SKM-1 (cell line): ENCODE results near the gene IPMK.
"Not testable (repeated sequence)": the region's sequence is repeated elsewhere in the genome, so short reads cannot be mapped to it uniquely, and the experiment has no call there.

Source experiments
- DNase-seq: peaks from one replicate; lab custom pipeline; 2025; ENCODE audit not compliant: unreplicated experiment; lab: John Stamatoyannopoulos, UW

The IPMK gene

DNA sequence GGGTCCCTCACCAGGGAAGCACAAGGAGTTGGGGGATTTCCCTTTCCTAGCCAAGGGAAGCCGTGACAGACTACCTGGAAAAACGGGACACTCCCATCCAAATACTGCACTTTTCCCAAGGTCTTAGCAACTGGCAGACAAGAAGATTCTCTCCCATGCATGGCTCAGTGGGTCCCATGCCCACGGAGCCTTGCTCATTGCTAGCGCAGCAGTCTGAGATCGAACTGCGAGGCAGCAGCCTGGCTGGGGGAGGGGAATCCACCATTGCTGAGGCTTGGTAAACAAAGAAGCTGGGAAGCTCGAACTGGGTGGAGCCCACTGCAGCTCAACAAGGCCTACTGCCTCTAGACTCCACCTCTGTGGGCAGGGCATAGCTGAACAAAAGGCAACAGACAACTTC lies 37.8 kb downstream of the IPMK start:
- not testable (repeated sequence) for DNase-seq

GRCh38 chr10:58225654-58226053 lies 42.0 kb downstream of the IPMK start:
- DNase-seq, result no peak

GRCh38 chr10:58220769-58221451 lies 46.8 kb downstream of the IPMK start:
- no peak for DNase-seq

GRCh38 chr10:58219875-58220274 lies 47.8 kb downstream of the IPMK start:
- no peak for DNase-seq

- DNase-seq, result no peak
Observed at GRCh38 chr10:58217612-58218011, 50.1 kb downstream of the IPMK start.

DNA sequence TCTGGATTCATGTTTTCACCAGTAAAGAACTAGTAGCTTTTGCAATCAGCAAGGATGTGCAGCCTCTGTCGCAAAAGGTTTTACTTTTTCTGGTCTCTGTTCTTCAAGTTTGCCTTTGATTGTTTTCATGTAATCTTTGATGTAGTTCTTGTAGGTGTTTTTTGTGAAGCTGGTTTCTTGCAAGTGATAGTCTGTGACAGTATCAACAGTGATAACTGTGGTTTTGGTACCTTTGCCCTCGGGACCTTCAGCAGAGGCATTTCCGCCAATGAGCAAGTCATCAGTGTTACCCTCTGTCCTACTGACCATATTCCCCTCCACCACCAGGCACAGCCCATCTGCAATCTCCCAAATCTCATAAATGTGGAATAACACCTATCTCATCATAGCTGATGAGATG lies 55.1 kb downstream of the IPMK start:
- no peak for DNase-seq

DNA sequence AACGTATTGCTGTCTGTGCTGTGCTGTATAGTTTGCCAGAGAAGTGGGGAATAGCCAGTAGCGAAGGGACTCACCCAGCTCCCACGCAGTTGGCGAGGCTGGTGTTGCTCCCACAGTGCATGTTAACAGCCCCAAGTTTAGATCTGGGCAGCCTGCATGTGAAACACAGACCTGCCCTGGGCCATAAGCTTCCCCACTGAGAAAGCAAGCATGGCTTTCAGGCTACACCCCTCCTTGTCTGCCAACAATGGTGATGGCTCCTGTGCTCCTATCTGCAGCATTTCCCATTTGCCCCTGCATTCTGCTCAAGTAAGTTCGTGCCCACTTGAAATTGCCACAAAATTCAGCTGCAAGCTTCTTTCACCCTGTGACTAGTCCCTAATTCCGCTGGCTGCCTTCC lies 57.5 kb downstream of the IPMK start:
- DNase-seq, result no peak

GRCh38 chr10:58209669-58210068 lies 58.0 kb downstream of the IPMK start:
- DNase-seq, result no peak

DNA sequence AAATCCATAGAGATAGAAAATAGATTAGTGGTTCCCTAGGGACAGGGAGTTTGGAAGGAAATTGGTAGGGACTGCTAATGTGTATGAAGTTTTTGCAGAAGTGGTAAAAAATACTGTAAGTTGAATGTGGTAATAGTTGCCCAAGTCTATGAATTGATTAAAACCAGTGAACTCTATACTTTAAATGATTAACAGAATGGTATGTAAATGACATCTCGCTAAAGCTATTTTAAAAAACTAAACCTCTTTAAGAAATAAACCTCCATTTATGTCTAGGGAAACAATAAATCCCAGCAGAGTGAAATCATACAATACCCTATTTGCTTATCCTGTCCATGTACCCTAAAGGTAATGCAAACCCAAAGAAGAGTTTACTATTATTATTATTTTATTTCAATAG lies 61.4 kb downstream of the IPMK start:
- DNase-seq, result no peak

DNA sequence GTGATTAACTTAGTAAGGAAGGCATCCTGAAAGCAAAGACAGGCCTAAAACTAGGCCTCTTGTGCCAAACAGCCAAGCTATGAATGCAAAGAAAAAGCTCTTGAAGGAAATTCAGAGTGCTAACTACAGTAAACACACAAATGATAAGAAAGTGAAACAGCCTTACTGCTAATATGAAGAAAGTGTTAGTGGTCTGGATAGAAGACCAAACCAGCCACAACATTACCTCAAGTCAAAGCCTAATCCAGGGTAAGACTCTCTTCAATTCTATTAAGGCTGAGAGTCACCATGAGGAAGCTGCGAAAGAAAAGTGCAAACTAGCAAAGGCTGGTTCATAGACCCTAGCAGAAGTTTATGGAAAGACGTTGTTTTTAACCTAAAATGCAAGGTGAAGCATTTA lies 66.0 kb downstream of the IPMK start:
- no peak for DNase-seq

DNA sequence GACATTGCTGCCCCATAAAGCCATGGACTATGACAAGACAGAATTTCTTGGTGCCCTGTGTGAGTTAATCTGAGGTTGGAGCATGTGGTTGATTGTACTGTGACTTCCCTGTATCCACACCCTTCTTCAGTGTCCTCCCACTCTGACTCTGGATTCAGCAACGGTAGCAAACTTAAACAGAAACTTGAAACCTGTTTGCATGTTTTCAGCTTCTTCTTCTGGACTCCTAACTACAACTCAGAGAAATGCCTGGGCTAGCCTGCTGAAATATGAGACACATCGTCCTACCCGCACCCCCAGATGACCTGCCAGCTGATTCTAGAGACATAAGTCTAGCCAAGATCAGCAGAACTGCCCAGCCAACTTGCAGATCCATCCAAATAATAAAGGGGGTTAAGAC lies 78.4 kb downstream of the IPMK start:
- DNase-seq, result no peak

- DNase-seq, result no peak
Observed at GRCh38 chr10:58184120-58184670, 83.5 kb downstream of the IPMK start.

DNA sequence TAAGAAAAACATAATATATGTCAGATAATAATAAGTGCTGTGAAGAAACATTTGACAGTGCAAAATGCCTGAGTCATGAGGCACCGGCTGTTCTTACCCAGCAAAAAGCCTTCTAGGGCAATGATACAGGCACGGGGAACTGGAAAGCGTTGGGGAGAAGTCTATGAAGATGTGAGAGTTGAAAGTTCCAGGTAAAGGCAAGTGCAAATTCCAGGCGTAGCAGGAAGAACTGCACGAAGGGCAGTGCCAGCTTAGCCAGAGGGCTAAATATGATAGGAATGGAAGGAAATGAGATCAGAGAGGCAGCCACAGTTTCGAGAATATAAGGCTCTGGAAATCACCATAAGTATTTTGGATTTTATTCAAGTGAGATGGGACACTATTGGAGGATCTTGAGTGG lies 87.0 kb downstream of the IPMK start:
- no peak for DNase-seq

DNA sequence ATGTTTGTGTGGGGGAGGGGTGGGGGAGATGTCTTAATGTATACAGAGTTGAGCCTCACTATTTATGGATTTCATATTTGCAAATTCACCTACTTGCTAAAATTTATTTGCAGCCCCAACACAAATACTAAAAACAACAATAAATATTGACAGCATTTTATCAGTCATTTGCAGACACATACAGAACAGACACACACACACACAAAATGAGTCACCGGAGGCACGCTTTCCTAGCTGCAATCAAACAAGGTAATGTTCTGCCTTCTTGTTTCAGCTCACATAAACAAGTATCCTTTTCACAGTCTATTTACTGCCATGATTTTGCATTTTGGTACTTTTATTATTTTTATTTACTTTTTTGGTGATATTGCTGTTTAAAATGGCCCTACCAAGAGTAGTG lies 88.5 kb downstream of the IPMK start:
- no peak for DNase-seq

DNA sequence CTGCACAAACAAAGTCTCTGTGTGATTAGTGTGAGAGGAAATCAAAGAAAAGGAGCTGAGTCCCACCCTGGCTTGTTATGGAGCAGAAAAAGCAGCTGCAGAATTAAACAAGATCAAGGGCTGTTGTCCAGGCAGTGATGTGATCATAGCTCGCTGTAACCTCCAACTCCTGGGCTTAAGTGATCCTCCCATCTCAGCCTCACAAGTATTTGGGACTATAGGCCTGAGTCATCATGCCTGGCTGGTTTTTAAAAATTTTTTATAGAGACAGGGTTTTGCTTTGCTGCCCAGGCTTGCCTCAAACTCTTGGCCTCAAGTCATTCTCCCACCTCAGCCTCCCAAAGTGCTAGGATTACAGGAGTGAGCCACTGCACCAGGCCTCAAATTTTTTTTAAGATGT lies 88.9 kb downstream of the IPMK start:
- no peak for DNase-seq

DNA sequence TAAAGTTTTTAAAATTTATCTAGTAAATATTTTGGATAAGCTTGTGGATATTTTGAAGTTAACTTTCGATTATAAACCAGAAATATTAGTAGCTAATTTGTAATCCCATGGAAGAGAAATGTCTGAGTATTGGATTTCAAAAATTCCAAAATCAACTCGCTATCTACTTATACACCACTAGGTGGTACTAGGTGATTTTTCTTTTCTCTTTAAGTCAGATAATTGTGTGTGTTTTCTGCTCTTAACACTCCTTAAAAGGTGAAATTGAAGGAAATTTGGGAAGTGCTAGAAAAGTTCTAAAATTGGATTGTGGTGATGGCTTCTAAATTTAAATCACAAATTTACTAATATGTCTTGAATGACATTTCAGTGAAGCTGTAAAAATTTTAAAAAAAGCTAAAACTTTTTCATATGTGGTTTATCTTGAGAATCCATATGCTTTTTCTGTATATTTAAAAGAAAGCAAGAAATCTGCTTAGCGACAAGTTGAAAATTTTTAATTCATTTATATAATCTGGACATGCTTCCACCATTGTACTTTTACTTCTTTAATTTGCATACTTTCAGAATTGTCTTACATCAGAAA lies 90.2 kb downstream of the IPMK start:
- peak; percentile 28 for DNase-seq

DNA sequence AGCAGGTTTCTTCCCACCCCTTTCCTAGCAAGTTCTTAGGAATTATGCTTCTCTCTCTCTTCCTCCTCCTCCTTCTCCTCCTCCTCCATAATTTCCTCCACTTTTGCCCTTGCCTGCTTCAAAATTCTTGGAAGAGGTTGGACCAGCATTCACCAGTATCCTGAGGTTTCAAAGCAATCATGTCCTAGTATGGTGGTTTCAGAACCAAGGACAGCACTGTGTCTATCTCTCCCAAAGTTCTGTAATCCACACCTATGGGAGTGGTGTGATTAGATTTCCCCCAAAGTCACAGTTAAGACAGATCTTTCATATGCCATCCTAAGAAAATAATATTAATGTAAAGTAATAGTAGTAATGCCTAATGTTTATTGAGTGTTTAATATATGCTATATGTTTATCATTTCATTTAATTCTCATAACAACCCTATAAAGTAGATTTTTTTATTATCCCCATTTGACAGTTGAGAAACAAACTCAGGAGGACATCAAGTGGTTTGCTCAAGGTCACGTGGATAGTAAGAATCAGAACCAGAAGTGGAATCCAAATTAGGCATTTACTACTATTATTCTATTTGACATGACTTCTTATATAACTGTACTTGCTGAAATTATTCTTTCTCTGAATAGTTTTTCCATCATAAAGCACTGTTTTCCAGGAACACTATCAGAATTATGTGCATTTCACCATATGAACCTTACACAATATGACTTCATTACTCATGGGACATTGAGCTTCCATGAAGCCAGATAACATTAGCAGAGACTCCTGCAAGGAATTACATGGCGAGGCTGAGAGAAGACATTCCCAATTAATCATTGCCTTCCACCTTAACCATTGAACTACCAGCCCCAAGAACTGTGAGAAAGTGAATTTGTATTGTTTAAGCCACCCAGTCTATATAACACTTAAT lies 91.4 kb downstream of the IPMK start:
- DNase-seq, result no peak

DNA sequence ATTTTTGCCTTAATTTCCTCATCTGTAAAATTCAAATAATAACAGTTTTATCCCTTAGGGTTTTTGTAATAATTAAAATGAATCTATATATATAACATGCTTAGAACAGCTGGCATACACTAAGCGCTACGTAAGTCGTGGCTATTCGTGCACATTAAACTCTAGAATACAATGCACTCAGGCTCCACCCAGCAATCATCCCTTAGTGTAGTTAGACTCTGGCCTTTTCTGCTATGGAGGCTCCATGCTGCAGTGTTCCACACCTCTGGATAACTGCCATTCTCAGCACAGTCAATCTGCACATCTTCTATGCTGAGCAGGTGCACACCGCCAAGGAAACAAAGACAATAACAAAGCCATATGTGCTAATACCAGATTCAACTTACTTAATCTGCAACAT lies 92.9 kb downstream of the IPMK start:
- no peak for DNase-seq

DNA sequence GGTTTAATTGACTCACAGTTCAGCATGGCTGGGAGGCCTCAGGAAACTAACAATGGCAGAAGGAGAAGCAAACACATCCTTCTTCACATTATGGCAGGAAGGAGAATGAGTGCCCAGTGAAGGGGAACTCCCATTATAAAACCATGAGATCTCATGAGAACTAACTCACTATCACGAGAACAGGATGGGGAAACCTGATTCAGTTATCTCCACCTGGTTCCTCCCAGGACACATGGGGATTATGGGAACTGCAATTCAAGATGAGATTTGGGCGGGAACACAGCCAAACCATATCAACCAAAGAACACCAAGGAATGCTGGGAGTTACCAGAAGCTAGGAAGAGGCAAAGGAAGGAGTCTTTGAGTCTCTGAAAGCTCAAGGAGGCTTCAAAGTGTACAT lies 94.3 kb downstream of the IPMK start:
- DNase-seq, result no peak

DNA sequence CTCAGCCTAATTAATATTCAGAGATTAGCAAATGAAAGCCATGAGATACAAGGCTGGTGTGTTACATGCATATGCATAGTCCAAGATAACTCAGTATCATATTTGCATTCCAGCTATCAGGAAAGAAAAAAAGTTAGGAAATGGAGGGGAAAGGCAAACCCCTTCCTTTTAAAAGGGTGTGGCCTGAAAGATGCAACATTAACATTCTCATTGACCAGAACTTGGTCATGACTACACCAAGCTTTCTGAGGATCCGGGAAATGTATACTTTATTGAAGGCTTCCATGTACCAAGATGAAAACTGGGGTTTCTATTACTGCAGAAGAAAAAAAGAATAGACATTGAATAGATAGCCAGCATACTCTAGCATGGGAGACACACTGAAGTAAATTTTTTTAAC lies 96.5 kb downstream of the IPMK start:
- DNase-seq, result no peak

DNA sequence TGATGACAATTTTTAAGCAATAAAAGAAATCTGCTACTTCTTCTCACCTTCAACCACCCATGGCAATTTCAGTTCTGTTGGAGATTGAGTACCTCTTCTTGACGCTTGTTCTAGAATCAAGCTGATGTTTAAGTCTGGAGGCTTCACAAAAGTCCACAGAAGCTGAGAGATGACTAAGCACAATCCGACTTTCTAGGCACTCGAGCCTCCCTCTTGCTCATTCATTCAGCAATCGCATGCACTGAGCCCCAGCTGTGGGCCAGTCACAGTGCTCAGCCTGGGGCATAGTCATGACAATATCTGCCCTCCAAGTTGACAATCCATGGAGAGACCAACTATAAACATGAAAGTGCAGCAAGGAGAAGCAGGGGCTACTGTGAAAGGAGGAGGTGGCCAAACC lies 103.2 kb downstream of the IPMK start:
- DNase-seq, result no peak

GRCh38 chr10:58158806-58159205 lies 108.9 kb downstream of the IPMK start:
- DNase-seq, result no peak
